Type B pancreatic cell (in vitro differentiated cells): ENCODE data around the gene EMX1. TPM values are rescaled to one million over a fixed set of nuclear protein-coding genes. Genes with fewer than 3 reads are reported as not detected.

Experiments used
- DNase-seq: peaks from one replicate; pipeline ENCODE4 v3.0.0; 2021; ENCODE audit warnings: mixed read lengths; ENCODE audit not compliant: unreplicated experiment; ENCODE audit errors: extremely low spot score
- H3K27ac Mint-ChIP-seq: 2 replicates; pipeline ENCODE4 v1.8.0; 2021; ENCODE audit warnings: mild to moderate bottlenecking, mixed read lengths
- H3K27me3 Mint-ChIP-seq: 2 replicates; pipeline ENCODE4 v1.8.0; 2021; ENCODE audit warnings: mixed read lengths
- H3K36me3 Mint-ChIP-seq: 2 replicates; pipeline ENCODE4 v1.8.0; 2021; ENCODE audit warnings: mixed read lengths
- H3K4me1 Mint-ChIP-seq: one replicate; pipeline ENCODE4 v1.8.0; 2021; ENCODE audit warnings: mixed read lengths; ENCODE audit not compliant: unreplicated experiment
- H3K4me3 Mint-ChIP-seq: 2 replicates; pipeline ENCODE4 v1.8.0; 2021; ENCODE audit warnings: mild to moderate bottlenecking, mixed read lengths
- H3K9me3 Mint-ChIP-seq: 2 replicates; pipeline ENCODE4 v1.8.0; 2021; ENCODE audit warnings: mixed read lengths
- CTCF ChIP-seq: fragments of 200-600 bp; sonication (generic); conservative IDR thresholded peaks from 2 replicates; pipeline ENCODE4 v1.5.0; 2021; ENCODE audit warnings: antibody characterized with exemption, mild to moderate bottlenecking
- total RNA-seq: library from RNA; stranded (reverse); gene quantifications from 2 replicates; pipeline ENCODE4 v1.2.1, GENCODE V29; 2021; ENCODE audit warnings: low replicate concordance

The EMX1 gene
- total RNA-seq, 1 donor from 2014 or later: 0.97 TPM

GRCh38 chr2:72973137-72973535 is 55.8 kb downstream of the EMX1 start:
- Mint-ChIP-seq H3K4me1 (no peaks in the 10 kb centered on the region), H3K27me3 (no peaks in the 10 kb centered on the region), H3K27ac (no peak overlapping the region), H3K4me3 (no peak overlapping the region), H3K9me3 (no peaks in the 10 kb centered on the region), H3K36me3 (no peaks in the 10 kb centered on the region)
- no peak for TF ChIP-seq CTCF
- no peak for DNase-seq

GRCh38 chr2:72973566-72974435 is 56.5 kb downstream of the EMX1 start:
- no peak for DNase-seq
- Mint-ChIP-seq H3K4me1 (no peaks in the 10 kb centered on the region), H3K4me3 (no peak overlapping the region), H3K27me3 (no peaks in the 10 kb centered on the region), H3K36me3 (no peaks in the 10 kb centered on the region), H3K9me3 (no peaks in the 10 kb centered on the region), H3K27ac (no peak overlapping the region)
- TF ChIP-seq CTCF: peak; percentile 88

- no peaks in the 10 kb centered on the region for H3K4me1 Mint-ChIP-seq
- H3K36me3 Mint-ChIP-seq: no peaks in the 10 kb centered on the region
- H3K27me3 Mint-ChIP-seq: no peaks in the 10 kb centered on the region
- no peak overlapping the region for H3K4me3 Mint-ChIP-seq
- H3K27ac Mint-ChIP-seq: no peak overlapping the region
- H3K9me3 Mint-ChIP-seq: no peaks in the 10 kb centered on the region
- DNase-seq: no peak
- no peak for TF ChIP-seq CTCF
Measured at GRCh38 chr2:72974436-72974754, 57.1 kb downstream of the EMX1 start.

GRCh38 chr2:72975017-72975416 is 57.7 kb downstream of the EMX1 start:
- Mint-ChIP-seq H3K36me3 (no peaks in the 10 kb centered on the region), H3K27me3 (no peaks in the 10 kb centered on the region), H3K27ac (no peak overlapping the region), H3K4me1 (peaks cover under 1% of the 10 kb centered on the region), H3K4me3 (no peak overlapping the region), H3K9me3 (no peaks in the 10 kb centered on the region)
- no peak for DNase-seq
- no peak for TF ChIP-seq CTCF

GRCh38 chr2:72979896-72980295 is 62.6 kb downstream of the EMX1 start:
- no peaks in the 10 kb centered on the region for H3K36me3 Mint-ChIP-seq
- no peak overlapping the region for H3K4me3 Mint-ChIP-seq
- no peak for TF ChIP-seq CTCF
- no peak for DNase-seq
- H3K27me3 Mint-ChIP-seq: no peaks in the 10 kb centered on the region
- peaks cover 21% of the 10 kb centered on the region for H3K4me1 Mint-ChIP-seq
- H3K27ac Mint-ChIP-seq: no peak overlapping the region
- H3K9me3 Mint-ChIP-seq: no peaks in the 10 kb centered on the region
